ENCODE measurements around the gene SLC28A3. TPM values are rescaled to one million over a fixed set of nuclear protein-coding genes. Genes with fewer than 3 reads are reported as not detected.

SLC28A3 gene
- total and polyA plus RNA-seq, 10 of the 15 experiments (the other 5 are each of a cell fraction or from before 2014, with no cell fraction given), result 0.03 to 0.39 (median 0.07) TPM; not detected in 2

DNA sequence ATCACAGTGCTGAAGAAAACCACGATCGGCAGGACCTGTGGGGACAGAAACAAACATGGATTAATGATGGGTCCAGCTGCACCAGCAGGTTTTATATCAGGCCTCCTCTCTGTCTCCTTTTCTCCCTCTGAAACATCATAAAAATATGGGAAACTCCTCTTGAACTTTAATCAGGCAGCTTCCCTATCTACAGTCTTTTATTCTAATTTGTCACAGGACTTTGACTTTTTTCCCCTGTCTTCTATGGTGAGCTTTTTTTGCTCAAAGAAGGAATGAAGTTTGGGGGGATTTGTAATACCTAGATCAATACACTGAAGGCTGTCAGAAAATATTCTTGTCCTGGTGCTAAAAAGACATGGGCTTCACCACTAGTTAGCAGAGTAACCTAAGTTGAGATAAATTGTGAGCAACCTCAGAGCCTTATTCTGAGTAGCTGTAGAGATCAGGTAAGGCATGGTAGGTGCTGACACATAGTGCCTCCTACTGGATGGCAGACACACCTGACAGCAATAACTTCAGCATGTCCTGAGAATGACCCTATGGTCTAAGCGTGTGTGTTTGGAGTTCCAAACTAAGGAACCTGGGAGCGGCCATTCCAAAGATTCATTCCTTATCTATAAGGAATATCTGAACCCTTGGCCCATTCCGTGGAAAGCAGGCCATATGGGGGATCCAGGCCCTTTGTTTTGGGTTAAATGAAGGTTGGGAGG, 46.2 kb downstream of the SLC28A3 start:
- ChIA-PET CTCF (interaction anchor here (0.7 to 7.8 kb wide), 13 partner anchors 9 to 373 kb away, joined by 3 to 92 read pairs (median 7); partner anchors contain the start of gene KIF27), POLR2A (interaction anchor here (1.3 to 1.4 kb wide), 3 partner anchors 9 to 372 kb away, joined by 4 to 7 read pairs (median 5); no protein-coding TSS in a partner anchor), SMC1A (ENCODE audit: uncharacterized antibody, unreplicated experiment) (interaction anchor here (1.2 to 6.1 kb wide), 14 partner anchors 10 to 374 kb away, joined by 3 to 82 read pairs (median 8); no protein-coding TSS in a partner anchor), RAD21 (ENCODE audit: unreplicated experiment) (interaction anchor here (1.0 to 3.5 kb wide), 8 partner anchors 9 to 1448 kb away, joined by 3 to 17 read pairs (median 7); partner anchors contain the start of gene AGTPBP1)
- no peaks in the 10 kb centered on the region for H4K20me1 ChIP-seq (ENCODE audit: control insufficient read depth, insufficient read depth)
- TF ChIP-seq, protein P1, sequence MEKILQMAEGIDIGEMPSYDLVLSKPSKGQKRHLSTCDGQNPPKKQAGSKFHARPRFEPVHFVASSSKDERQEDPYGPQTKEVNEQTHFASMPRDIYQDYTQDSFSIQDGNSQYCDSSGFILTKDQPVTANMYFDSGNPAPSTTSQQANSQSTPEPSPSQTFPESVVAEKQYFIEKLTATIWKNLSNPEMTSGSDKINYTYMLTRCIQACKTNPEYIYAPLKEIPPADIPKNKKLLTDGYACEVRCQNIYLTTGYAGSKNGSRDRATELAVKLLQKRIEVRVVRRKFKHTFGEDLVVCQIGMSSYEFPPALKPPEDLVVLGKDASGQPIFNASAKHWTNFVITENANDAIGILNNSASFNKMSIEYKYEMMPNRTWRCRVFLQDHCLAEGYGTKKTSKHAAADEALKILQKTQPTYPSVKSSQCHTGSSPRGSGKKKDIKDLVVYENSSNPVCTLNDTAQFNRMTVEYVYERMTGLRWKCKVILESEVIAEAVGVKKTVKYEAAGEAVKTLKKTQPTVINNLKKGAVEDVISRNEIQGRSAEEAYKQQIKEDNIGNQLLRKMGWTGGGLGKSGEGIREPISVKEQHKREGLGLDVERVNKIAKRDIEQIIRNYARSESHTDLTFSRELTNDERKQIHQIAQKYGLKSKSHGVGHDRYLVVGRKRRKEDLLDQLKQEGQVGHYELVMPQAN (conservative IDR thresholded peaks at IDR 0.05), result no peak
- TF ChIP-seq, protein P2, sequence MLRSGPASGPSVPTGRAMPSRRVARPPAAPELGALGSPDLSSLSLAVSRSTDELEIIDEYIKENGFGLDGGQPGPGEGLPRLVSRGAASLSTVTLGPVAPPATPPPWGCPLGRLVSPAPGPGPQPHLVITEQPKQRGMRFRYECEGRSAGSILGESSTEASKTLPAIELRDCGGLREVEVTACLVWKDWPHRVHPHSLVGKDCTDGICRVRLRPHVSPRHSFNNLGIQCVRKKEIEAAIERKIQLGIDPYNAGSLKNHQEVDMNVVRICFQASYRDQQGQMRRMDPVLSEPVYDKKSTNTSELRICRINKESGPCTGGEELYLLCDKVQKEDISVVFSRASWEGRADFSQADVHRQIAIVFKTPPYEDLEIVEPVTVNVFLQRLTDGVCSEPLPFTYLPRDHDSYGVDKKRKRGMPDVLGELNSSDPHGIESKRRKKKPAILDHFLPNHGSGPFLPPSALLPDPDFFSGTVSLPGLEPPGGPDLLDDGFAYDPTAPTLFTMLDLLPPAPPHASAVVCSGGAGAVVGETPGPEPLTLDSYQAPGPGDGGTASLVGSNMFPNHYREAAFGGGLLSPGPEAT (IDR thresholded peaks at IDR 0.05; ENCODE audit: low read depth), result no peak
- TF ChIP-seq IKZF1 (conservative IDR thresholded peaks at IDR 0.05), result no peak
- no peak for TF ChIP-seq EP300 (IDR thresholded peaks at IDR 0.05; ENCODE audit: borderline replicate concordance in 1 of 2, control insufficient read depth in 1 of 2, low read depth in 2 of 2, low read length in 2 of 2)
- no peak for TF ChIP-seq SP1 (IDR thresholded peaks at IDR 0.05; ENCODE audit: low read depth, low read length)
- TF ChIP-seq ZSCAN29 (IDR thresholded peaks at IDR 0.05), result no peak
- no peak for TF ChIP-seq YBX1 (IDR thresholded peaks at IDR 0.05)
- TF ChIP-seq NR2C1 (IDR thresholded peaks at IDR 0.05), result no peak
- TF ChIP-seq, protein P3, sequence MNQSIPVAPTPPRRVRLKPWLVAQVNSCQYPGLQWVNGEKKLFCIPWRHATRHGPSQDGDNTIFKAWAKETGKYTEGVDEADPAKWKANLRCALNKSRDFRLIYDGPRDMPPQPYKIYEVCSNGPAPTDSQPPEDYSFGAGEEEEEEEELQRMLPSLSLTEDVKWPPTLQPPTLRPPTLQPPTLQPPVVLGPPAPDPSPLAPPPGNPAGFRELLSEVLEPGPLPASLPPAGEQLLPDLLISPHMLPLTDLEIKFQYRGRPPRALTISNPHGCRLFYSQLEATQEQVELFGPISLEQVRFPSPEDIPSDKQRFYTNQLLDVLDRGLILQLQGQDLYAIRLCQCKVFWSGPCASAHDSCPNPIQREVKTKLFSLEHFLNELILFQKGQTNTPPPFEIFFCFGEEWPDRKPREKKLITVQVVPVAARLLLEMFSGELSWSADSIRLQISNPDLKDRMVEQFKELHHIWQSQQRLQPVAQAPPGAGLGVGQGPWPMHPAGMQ (IDR thresholded peaks at IDR 0.05; ENCODE audit: borderline replicate concordance), result no peak
- no peak for TF ChIP-seq NR2F1 (conservative IDR thresholded peaks at IDR 0.05)
- TF ChIP-seq, protein P4, sequence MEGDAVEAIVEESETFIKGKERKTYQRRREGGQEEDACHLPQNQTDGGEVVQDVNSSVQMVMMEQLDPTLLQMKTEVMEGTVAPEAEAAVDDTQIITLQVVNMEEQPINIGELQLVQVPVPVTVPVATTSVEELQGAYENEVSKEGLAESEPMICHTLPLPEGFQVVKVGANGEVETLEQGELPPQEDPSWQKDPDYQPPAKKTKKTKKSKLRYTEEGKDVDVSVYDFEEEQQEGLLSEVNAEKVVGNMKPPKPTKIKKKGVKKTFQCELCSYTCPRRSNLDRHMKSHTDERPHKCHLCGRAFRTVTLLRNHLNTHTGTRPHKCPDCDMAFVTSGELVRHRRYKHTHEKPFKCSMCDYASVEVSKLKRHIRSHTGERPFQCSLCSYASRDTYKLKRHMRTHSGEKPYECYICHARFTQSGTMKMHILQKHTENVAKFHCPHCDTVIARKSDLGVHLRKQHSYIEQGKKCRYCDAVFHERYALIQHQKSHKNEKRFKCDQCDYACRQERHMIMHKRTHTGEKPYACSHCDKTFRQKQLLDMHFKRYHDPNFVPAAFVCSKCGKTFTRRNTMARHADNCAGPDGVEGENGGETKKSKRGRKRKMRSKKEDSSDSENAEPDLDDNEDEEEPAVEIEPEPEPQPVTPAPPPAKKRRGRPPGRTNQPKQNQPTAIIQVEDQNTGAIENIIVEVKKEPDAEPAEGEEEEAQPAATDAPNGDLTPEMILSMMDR (IDR thresholded peaks at IDR 0.05 in 2 of 3, conservative IDR thresholded peaks at IDR 0.05 in 1 of 3; ENCODE audit: control insufficient read depth in 2 of 3, extremely low read depth in 1 of 3, insufficient read depth in 1 of 3, low read depth in 3 of 3, low read length in 3 of 3), result peak; percentile 23 to 55 (median 30); a peak in 5 of 6 replicates
- peak; percentile 43; the same call in 1 of the 2 replicates for TF ChIP-seq RAD21 (IDR thresholded peaks at IDR 0.05; ENCODE audit: insufficient read depth, low read depth, low read length)
- no peaks in the 10 kb centered on the region for H3K36me3 ChIP-seq (ENCODE audit: control insufficient read depth in 2 of 2, insufficient read depth in 2 of 2, low read length in 1 of 2)
- intact Hi-C loops (cut with micrococcal nuclease; ENCODE audit: unreplicated experiment), result loop anchor here (5.0 to 10.0 kb wide), 2 partner anchors 312 to 460 kb away; partner anchors contain the start of genes HNRNPK and RMI1
- DNase-seq (ENCODE audit: low read depth, low spot score) (no peak), FAIRE-seq (no peak), ATAC-seq (peak; percentile 10; the same call in 1 of the 3 replicates)
- in situ Hi-C loops (cut with MboI), result no loop called here
- no peaks in the 10 kb centered on the region for H3K9me3 ChIP-seq (replicated peaks; ENCODE audit: control insufficient read depth, insufficient read depth, low read length)
- no peak overlapping the region for H3K9ac ChIP-seq (ENCODE audit: control insufficient read depth, insufficient read depth, low read length)
- 87% methylated on average over 5 of the region's 5 CpGs for WGBS (ENCODE audit: insufficient coverage, insufficient replicate concordance, low lambda C conversion rate, missing lambda C conversion rate)
- H3K4me3 ChIP-seq, result 0 out of 2 replicates have a peak overlapping the region, but pooled peaks have one; percentile 6
- no peak overlapping the region for H2AFZ ChIP-seq (ENCODE audit: control insufficient read depth, low read depth, low read length)
- no peaks in the 10 kb centered on the region for H3K79me2 ChIP-seq (ENCODE audit: control insufficient read depth, insufficient read depth, low read length)
- H3K27ac ChIP-seq (ENCODE audit: control insufficient read depth, insufficient read depth), result peak overlapping the region; percentile 88
- H3K27me3 ChIP-seq (replicated peaks in 1 of 2; ENCODE audit: control insufficient read depth in 2 of 2, insufficient read depth in 2 of 2, low read length in 1 of 2), result no peaks in the 10 kb centered on the region
- no TSS peak for BruUV-seq (replicated peaks)
- peaks cover 46% of the 10 kb centered on the region for H3K4me1 ChIP-seq (ENCODE audit: control insufficient read depth, insufficient read depth, low read length)
- H3K4me2 ChIP-seq (ENCODE audit: control insufficient read depth, insufficient read depth), result peak overlapping the region; percentile 66; the same call in 1 of the 2 replicates

Data from GM12878 (cell line).